Peyer's patch (tissue), 4 donors: ENCODE data around the gene PLIN4.

ENCODE experiments used
- POLR2A ChIP-seq, 2 donors: fragments of 450-650 bp; IDR thresholded peaks; one replicate each; pipeline ENCODE4 v1.5.1; 2017; ENCODE audit warnings: antibody characterized with exemption in 2 of 2, mild to moderate bottlenecking in 2 of 2, moderate library complexity in 2 of 2
- TF ChIP-seq, protein P1 (sequence below), 6 experiments: fragments of 450-650 bp in 4 of 6; fragments of 200-600 bp in 2 of 6; sonication (generic) in 1 of 6; IDR thresholded peaks; one replicate each; pipeline ENCODE4 v1.5.1; 2017 to 2019; ENCODE audit warnings: antibody characterized with exemption in 6 of 6, mild to moderate bottlenecking in 3 of 6, moderate library complexity in 1 of 6

DNA sequence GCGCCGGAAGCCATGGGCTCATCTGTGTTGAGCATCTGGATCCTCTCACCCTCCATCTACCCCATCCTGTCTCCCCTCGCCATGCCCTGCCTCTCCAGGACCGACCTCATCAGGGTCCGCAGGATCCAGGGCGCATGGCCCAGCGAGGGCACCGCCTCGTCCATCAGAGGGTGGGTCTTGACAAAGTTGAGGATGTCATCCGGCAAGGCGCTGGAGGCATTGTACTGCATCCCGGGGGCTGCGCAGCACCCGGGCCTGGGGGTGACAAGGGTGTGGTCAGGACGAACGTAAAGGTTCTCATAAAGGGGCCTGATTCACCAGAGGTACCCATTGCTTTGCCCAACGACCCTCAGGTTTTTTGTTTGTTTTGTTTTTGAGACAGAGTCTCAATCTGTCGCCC lies 31.7 kb upstream of the PLIN4 start:
- TF ChIP-seq POLR2A (IDR thresholded peaks at IDR 0.05), result no peak
- TF ChIP-seq, protein P1, sequence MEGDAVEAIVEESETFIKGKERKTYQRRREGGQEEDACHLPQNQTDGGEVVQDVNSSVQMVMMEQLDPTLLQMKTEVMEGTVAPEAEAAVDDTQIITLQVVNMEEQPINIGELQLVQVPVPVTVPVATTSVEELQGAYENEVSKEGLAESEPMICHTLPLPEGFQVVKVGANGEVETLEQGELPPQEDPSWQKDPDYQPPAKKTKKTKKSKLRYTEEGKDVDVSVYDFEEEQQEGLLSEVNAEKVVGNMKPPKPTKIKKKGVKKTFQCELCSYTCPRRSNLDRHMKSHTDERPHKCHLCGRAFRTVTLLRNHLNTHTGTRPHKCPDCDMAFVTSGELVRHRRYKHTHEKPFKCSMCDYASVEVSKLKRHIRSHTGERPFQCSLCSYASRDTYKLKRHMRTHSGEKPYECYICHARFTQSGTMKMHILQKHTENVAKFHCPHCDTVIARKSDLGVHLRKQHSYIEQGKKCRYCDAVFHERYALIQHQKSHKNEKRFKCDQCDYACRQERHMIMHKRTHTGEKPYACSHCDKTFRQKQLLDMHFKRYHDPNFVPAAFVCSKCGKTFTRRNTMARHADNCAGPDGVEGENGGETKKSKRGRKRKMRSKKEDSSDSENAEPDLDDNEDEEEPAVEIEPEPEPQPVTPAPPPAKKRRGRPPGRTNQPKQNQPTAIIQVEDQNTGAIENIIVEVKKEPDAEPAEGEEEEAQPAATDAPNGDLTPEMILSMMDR (IDR thresholded peaks at IDR 0.05), result no peak
